NCI-H510A (cell line): ENCODE results near the gene NUSAP1.
"Not testable (repeated sequence)": the region's sequence is repeated elsewhere in the genome, so short reads cannot be mapped to it uniquely, and the experiment has no call there.

Experiments used
- DNase-seq: peaks from one replicate; lab custom pipeline; 2025; lab: John Stamatoyannopoulos, UW

NUSAP1 gene

GRCh38 chr15:41333026-41333562, 413 bp downstream of the NUSAP1 start:
- DNase-seq: peak; percentile 40

GRCh38 chr15:41334293-41335120, 1.8 kb downstream of the NUSAP1 start:
- no peak for DNase-seq

DNA sequence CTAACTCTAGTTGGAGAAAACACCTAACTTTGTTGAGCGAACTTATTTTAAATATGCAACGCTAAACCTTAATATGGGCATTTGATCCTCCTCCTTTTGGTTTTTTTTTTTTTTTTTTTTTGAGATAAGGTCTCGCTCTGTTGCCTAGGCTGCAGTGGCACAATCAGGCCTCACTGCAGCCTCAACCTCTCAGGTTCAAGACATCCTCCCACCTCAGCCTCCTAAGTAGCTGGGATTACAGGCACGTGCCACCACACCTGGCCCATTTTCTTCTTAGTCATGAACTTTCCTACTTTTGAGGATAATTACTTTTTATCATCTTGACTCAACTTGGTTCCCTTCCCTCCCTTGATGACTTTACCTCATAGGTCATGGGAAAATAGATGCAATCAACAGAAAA, 3.9 kb downstream of the NUSAP1 start:
- DNase-seq: no peak

- DNase-seq: no peak
Observed at GRCh38 chr15:41337047-41337446, 4.4 kb downstream of the NUSAP1 start.

DNA sequence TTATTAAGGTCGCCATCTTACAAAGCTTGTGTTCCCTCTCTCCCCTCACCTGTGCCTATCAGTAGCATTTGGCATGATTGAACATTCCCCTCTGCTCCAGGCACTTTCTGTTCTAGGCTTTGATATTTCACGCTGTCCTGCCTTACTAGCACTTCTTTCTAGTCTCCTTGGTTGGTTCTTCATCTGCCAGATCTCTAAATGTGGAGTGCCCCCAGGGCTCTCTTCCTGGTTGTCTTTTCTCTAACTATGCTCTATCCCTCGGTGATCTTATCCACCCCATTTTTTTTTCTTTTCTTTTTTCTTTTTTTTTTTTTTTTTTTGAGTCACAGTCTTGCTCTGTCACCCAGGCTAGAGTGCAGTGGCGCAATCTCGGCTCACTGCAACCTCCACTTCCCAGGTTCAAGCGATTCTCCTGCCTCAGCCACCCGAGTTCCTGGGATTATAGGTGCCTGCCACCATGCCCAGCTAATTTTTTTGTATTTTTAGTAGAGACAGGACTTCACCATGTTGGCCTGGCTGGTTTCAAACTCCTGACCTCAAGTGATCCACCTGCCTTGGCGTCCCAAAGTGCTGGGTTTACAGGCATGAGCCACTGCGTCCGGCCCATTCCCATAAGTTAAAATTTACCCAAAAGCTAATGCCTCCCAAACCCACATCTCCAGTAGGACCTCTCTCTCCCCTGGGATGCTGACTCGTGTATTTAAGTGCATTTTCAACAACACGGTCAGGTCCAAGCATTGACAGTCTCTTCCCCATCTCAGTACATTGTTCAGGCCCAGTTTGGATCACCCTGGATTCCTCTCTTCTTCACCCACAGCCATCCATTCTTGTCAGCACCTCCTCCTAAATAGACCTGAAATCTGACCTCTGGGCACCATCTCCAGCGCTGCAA, 5.2 kb downstream of the NUSAP1 start:
- DNase-seq: no peak

GRCh38 chr15:41340189-41340695, 7.6 kb downstream of the NUSAP1 start:
- DNase-seq: no peak

GRCh38 chr15:41341519-41341918, 8.8 kb downstream of the NUSAP1 start:
- DNase-seq: no peak

- no peak for DNase-seq
Observed at GRCh38 chr15:41347236-41347635, 14.6 kb downstream of the NUSAP1 start.

DNA sequence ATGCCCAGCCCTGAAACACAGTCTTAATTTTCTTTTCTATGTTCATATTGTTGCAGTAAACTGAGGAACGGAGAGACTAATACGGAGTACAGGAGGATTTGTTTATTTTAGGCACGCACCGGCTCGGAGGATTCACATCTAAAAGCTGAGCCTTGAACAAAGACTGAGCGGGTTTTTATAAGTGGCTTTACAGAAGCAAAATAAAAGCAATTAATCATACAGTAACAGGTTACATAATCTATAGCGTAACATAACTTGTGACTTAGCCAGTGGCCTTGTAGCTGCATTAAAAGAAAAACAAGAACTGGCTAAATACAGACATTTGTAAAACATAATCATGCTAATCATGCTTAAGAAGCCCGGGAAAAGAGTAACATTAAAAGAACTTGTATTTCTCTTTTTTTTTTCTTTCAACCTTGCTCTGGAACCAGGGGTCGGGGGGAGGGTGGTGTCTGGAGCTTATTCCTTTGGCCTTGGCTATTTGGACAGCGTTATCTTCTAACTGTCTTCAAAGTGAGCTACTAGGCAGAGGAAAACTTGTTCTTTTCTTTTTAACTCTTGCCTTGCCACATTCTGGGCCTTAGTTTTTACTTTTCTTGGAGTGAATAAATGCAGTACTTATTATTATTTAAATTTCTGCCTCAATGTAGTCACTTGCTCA, 17.5 kb downstream of the NUSAP1 start:
- DNase-seq: no peak

GRCh38 chr15:41354371-41354770, 21.7 kb downstream of the NUSAP1 start:
- no peak for DNase-seq

GRCh38 chr15:41367418-41367817, 34.7 kb downstream of the NUSAP1 start:
- no peak for DNase-seq

- no peak for DNase-seq
Observed at GRCh38 chr15:41377978-41378377, 45.3 kb downstream of the NUSAP1 start.

- not testable (repeated sequence) for DNase-seq
Observed at GRCh38 chr15:41383974-41384749, 51.5 kb downstream of the NUSAP1 start.

GRCh38 chr15:41387646-41388045, 55.0 kb downstream of the NUSAP1 start:
- DNase-seq: no peak

DNA sequence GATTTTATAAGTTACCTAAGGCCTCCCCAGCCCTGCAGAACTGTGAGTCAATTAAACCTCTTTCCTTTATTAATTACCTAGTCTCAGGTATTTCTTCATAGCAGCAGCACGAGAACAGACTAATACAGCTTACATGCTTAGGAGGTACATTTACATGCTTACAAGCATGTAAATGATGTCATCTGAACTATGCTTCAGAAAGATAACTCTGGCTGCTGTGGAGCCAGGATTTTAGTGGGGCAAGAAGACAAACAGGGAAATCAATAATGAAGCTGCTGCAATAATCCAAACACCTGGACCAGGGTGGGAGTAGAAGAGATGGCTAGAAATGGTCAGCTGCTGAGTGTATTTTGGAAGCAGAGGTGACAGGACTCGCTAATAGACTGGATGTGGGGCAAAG, 60.0 kb downstream of the NUSAP1 start:
- DNase-seq: no peak

GRCh38 chr15:41394924-41395323, 62.2 kb downstream of the NUSAP1 start:
- DNase-seq: no peak

GRCh38 chr15:41396111-41396510, 63.4 kb downstream of the NUSAP1 start:
- no peak for DNase-seq

- no peak for DNase-seq
Observed at GRCh38 chr15:41401904-41402267, 69.2 kb downstream of the NUSAP1 start.

GRCh38 chr15:41407341-41407740, 74.7 kb downstream of the NUSAP1 start:
- DNase-seq: no peak

DNA sequence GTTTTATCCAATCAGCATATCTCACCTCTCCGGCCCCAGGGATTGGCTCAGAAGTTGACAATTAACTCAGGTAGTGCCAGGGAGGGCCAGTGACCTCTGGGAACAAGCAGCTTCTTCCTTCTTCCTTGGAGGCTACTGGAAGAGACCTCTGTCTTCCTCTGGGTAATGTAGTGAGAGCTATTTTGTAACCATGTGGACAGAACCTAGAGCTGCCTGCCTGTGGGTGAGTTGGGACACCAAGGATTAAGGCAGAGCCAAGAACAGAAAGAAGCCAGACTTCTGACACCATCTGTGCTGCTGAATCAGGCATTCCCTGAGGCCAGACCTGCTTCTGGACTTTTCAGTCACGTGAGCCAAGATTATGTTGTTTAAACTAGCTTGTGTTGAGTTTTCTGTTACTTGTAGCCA, 75.6 kb downstream of the NUSAP1 start:
- DNase-seq: no peak

DNA sequence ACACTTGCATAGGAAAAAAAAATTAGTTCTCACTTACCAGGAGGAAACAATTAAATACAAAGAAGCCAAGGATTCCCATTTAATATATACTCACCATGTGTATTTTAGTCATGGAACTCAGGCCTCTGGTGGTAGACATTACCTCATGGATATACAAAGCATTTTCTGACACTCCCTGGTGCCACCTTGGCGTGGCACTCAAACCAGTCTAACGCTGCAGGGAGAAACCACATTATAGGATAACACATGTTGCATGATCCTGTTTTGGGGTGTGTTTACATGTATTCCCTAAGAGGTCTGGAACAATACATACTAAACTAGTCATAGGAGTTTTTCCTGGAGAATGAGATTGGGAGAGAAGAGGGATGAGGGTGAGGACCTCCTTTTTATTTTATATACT, 78.3 kb downstream of the NUSAP1 start:
- no peak for DNase-seq
